Measurements from ENCODE around the gene BDKRB1.

- TF ChIP-seq CTCF (IDR thresholded peaks at IDR 0.05; ENCODE audit: insufficient read depth, low read length, poor library complexity, severe bottlenecking), result no peak
- no peak for TF ChIP-seq EZH2phosphoT487 (conservative IDR thresholded peaks at IDR 0.05; ENCODE audit: low read length)
Observed at GRCh38 chr14:96303981-96304380, 48.0 kb downstream of the BDKRB1 start.
